22Rv1 (cell line): ENCODE data around the gene COX15.
A peak's percentile ranks its signal among the peaks of the same experiment; 100 is the strongest.

Experiments used
- H3K27ac ChIP-seq: fragments of 450-650 bp; 2 replicates; pipeline ENCODE4 v1.5.1; 2017
- ZFX ChIP-seq: fragments of 450-650 bp; IDR thresholded peaks from 2 replicates; pipeline ENCODE4 v1.6.1; 2017; ENCODE audit warnings: antibody characterized with exemption, borderline replicate concordance
- TF ChIP-seq, protein P1 (sequence below): fragments of 450-650 bp; IDR thresholded peaks from 2 replicates; pipeline ENCODE4 v1.5.1; 2017; ENCODE audit warnings: mild to moderate bottlenecking

Gene COX15

DNA sequence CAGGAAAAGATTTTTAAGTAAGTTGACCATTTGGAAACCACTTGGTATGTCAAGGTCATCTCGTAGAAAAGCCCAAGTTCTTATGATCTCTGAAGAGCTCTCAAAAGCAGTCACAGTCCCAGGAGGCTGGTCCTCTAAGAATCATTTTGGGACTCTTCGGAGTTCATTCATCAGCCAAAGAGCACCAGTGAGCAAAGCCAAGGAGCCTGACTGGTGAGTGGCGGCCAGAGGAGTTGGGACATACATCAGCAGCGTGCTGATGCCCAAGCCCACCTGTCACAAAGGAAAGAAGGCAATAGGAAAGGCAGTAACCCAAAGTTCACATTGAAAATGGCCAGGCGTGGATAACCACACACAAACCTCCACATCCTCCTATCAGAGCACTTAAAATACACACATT, 17.5 kb downstream of the COX15 start:
- H3K27ac ChIP-seq = no peak overlapping the region
- no peak for TF ChIP-seq ZFX
- TF ChIP-seq, protein P1, sequence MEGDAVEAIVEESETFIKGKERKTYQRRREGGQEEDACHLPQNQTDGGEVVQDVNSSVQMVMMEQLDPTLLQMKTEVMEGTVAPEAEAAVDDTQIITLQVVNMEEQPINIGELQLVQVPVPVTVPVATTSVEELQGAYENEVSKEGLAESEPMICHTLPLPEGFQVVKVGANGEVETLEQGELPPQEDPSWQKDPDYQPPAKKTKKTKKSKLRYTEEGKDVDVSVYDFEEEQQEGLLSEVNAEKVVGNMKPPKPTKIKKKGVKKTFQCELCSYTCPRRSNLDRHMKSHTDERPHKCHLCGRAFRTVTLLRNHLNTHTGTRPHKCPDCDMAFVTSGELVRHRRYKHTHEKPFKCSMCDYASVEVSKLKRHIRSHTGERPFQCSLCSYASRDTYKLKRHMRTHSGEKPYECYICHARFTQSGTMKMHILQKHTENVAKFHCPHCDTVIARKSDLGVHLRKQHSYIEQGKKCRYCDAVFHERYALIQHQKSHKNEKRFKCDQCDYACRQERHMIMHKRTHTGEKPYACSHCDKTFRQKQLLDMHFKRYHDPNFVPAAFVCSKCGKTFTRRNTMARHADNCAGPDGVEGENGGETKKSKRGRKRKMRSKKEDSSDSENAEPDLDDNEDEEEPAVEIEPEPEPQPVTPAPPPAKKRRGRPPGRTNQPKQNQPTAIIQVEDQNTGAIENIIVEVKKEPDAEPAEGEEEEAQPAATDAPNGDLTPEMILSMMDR = no peak

DNA sequence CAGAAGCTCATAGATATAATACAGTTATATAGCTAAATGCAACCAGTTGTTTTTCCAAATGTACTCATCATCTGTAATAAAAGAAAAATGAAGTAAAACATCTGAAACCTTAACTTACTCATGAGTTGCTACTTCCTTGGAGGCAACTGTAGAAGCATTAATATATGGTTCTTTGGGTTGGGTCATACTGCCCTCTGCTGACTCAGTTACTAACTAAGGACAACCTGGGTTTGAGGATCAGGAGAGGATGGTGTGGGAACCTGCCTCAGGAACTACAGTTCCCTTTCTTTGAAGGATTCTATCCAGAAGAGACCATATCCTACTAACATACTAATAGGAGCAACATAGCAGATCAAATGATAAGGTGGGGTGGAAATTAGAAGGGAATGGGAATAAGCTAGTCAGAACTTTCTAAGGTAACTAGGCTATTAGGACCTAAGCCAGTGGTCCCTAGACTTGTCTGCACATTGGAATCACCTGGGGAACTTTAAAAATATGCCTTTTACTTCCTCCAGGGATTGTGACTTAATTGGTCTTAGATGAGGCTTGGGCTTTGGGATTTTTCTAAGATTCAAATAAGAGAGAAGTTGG, 20.7 kb downstream of the COX15 start:
- no peak overlapping the region for H3K27ac ChIP-seq
- TF ChIP-seq ZFX = no peak
- TF ChIP-seq, protein P1 = peak; percentile 78

DNA sequence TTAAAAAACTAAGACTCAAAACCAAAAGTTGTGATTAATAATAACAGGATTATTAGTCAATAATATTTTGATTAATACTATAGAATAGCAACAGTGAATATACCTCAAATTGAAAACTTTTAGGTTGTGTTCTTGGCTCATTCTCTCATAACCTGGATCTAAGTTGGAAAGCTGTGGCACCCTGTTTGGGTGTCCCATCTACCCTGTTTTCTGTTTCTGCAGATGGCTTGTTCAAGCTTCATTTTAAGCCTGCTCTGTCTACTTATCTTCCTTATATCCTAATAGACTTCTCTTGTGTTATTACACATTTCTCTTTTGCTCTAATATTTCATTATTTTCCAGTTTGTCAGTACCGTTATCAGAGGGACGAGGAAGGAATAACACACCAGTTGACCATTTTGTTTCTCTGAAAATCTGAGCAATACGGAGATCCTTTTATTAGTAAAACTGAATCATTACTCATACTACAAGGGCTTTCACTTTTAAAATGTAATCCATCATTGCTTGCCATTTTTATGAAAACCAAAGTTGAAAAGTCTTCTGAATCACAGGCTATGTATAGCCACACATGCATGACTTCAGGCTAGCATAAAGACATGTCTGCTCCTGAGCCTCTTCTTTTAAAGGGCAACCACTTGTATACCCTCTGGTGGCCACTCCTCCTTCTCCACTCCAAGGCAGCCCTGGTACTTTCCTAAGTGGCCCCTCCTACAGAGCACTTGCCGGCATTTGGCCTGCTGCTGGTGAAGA, 22.3 kb downstream of the COX15 start:
- no peak overlapping the region for H3K27ac ChIP-seq
- no peak for TF ChIP-seq ZFX

DNA sequence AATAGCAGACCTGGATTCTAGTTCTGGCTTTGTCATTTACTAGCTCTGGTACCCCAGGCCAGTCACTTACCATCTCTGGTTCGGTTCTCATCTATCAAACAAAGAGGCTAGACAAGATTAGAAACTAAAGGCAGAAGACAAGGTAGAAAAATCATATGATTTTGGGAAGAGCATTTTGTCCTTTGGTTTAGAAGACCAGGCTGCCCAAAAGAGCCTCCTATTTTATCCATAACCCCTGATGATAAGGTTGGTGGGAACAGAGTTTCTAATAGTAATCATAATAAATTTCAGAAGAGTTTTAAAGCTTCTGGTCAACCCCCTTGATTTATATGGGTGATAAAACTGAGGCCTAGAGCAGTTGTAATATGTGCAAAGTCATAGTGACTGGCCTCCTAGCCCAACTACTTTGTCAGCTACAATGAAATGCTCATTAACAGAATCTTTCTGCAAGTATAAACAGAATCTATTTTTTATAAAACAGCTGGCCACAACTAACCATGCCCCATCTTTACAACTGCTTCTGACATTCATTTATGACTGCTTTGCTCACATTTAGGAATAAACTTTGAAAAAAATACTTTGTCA, 23.4 kb downstream of the COX15 start:
- TF ChIP-seq, protein P1 = no peak
- TF ChIP-seq ZFX = no peak
- H3K27ac ChIP-seq = no peak overlapping the region

DNA sequence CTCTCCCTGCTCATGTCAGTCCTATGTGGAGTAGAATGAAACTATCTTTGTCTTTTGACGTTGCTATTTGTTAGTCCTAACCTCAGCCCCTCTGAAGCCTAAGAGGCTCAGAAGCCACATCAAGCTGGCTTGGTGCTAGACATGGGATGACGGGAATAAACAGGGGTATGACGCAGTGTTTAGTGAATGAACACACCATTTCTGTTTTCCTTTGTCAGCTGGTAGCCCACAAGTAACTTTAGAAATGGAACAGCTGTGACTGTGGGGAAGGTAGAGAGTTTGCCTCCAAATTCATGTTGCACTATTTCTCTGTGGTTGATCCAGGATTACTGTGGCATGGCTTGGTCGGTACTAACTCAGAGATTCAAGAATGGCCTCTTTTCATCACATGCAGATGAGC, 31.3 kb downstream of the COX15 start:
- no peak for TF ChIP-seq ZFX
- TF ChIP-seq, protein P1 = no peak
- H3K27ac ChIP-seq = no peak overlapping the region

DNA sequence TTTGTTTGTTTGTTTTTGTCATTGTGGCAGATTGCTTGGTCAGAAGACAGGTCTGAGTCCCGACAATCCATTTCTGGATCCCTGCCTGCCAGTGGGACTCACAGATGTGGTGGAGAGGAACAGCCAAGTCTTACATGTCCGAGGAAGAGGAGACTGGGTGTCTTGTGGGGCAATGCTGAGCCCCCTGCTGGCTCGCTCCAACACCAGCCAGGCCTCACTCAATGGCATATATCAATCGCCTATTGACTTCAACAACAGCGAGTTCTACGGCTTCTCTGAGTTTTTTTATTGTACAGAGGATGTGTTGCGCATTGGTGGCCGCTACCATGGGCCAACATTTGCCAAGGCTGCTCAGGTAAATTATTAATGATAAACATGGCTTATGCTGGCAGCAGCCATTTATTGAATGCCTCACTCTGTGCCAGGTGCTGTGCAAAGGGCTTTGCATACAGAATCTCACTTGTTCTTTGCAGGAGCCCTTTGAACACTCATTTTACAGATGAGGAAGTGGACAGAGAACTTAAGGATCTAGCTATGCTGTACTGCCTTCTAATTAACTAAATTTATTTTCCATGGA, 33.3 kb downstream of the COX15 start:
- no peak for TF ChIP-seq ZFX
- TF ChIP-seq, protein P1 = no peak
- H3K27ac ChIP-seq = no peak overlapping the region

DNA sequence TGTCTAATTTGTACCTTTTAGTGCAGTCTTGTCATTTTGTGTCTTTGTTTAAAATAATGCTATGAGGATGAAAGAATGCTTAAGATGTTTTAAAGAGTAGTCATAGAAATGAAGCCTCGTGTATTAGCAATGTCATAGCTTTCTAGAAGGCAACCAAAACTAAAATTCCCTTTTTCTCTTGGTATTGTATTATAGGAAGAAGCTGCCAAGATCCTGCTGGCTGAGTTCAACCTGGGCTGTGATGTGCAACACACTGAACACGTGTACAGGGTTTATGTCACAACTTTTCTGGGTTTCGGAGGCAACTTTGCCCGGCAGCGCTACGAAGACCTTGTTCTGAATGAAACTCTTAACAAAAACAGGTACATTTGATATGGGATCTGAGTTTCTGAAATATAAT, 36.2 kb downstream of the COX15 start:
- no peak overlapping the region for H3K27ac ChIP-seq
- no peak for TF ChIP-seq ZFX
- TF ChIP-seq, protein P1 = no peak
